GM23338 (cell line): ENCODE data around the gene FCHSD2. TPM values are rescaled to one million over a fixed set of nuclear protein-coding genes. Genes with fewer than 3 reads are reported as not detected.
A peak's percentile ranks its signal among the peaks of the same experiment; 100 is the strongest.

ENCODE experiments used
- ATAC-seq: fragments of 200-7000 bp; cut with Tn5 transposase; 3 replicates; pipeline ENCODE4 v1.9.1; 2020
- DNase-seq: peaks from one replicate; pipeline ENCODE4 v3.0.0-alpha.2; 2015; ENCODE audit warnings: low spot score
- H2AFZ ChIP-seq: fragments of 200-600 bp; sonication (generic); 2 replicates; pipeline ENCODE4 v1.8.0; 2016; ENCODE audit warnings: antibody characterized with exemption, mild to moderate bottlenecking, moderate library complexity
- H3F3A ChIP-seq: fragments of 200-600 bp; sonication (generic); replicated peaks from 2 replicates; pipeline ENCODE4 v1.8.0; 2017; ENCODE audit warnings: antibody characterized with exemption, mixed run types, low read depth
- H3K27ac ChIP-seq: fragments of 200-600 bp; sonication (generic); 2 replicates; pipeline ENCODE4 v1.6.1; 2016; ENCODE audit warnings: low read depth
- H3K27me3 ChIP-seq: fragments of 200-600 bp; sonication (generic); 2 replicates; pipeline ENCODE4 v1.8.0; 2016; ENCODE audit warnings: mild to moderate bottlenecking, mixed run types, moderate library complexity; ENCODE audit not compliant: insufficient read depth
- H3K36me3 ChIP-seq: fragments of 200-600 bp; sonication (generic); 2 replicates; pipeline ENCODE4 v1.8.0; 2016; ENCODE audit warnings: mild to moderate bottlenecking; ENCODE audit not compliant: insufficient read depth
- H3K4me1 ChIP-seq: fragments of 200-600 bp; sonication (generic); 2 replicates; pipeline ENCODE4 v1.8.0; 2016; ENCODE audit warnings: mild to moderate bottlenecking, moderate library complexity; ENCODE audit not compliant: insufficient read depth
- H3K4me2 ChIP-seq: fragments of 200-600 bp; sonication (generic); 2 replicates; pipeline ENCODE4 v1.7.1; 2017; ENCODE audit warnings: mixed run types
- H3K4me3 ChIP-seq: fragments of 200-600 bp; sonication (generic); 2 replicates; pipeline ENCODE4 v1.6.1; 2016; ENCODE audit warnings: mixed run types
- H3K79me2 ChIP-seq: fragments of 200-600 bp; sonication (generic); replicated peaks from 2 replicates; pipeline ENCODE4 v1.8.0; 2017; ENCODE audit warnings: mild to moderate bottlenecking; ENCODE audit not compliant: insufficient read depth
- H3K9me2 ChIP-seq: fragments of 200-600 bp; sonication (generic); 2 replicates; pipeline ENCODE4 v1.8.0; 2017; ENCODE audit not compliant: insufficient read depth
- H4K20me1 ChIP-seq: fragments of 200-600 bp; sonication (generic); replicated peaks from 2 replicates; pipeline ENCODE4 v1.8.0; 2017; ENCODE audit warnings: mild to moderate bottlenecking; ENCODE audit not compliant: insufficient read depth
- H3K27ac Mint-ChIP-seq: 2 replicates; pipeline ENCODE4 v1.8.0; 2020; ENCODE audit warnings: inconsistent platforms, mild to moderate bottlenecking, moderate library complexity, mixed read lengths
- H3K27me3 Mint-ChIP-seq: 3 replicates; pipeline ENCODE4 v1.8.0; 2022; ENCODE audit warnings: low read depth, mild to moderate bottlenecking, moderate library complexity, mixed read lengths, inconsistent platforms; ENCODE audit not compliant: insufficient read depth, poor library complexity
- H3K36me3 Mint-ChIP-seq: 3 replicates; pipeline ENCODE4 v1.8.0; 2021; ENCODE audit warnings: low read depth, mild to moderate bottlenecking, inconsistent platforms, moderate library complexity, mixed read lengths
- H3K4me1 Mint-ChIP-seq: 3 replicates; pipeline ENCODE4 v1.8.0; 2020; ENCODE audit warnings: mild to moderate bottlenecking, inconsistent platforms, mixed read lengths
- H3K4me3 Mint-ChIP-seq: 3 replicates; pipeline ENCODE4 v1.8.0; 2021; ENCODE audit warnings: moderate library complexity, mild to moderate bottlenecking, inconsistent platforms, mixed read lengths
- H3K9me3 Mint-ChIP-seq: 3 replicates; pipeline ENCODE4 v1.8.0; 2020; ENCODE audit warnings: moderate library complexity, mild to moderate bottlenecking, inconsistent platforms, mixed read lengths
- CREB1 ChIP-seq: fragments of 250-450 bp; sonication (Bioruptor Pico); IDR thresholded peaks from 2 replicates; pipeline ENCODE4 v1.5.0; 2020; ENCODE audit warnings: low read depth, mild to moderate bottlenecking, moderate library complexity
- EZH2 ChIP-seq: fragments of 200-600 bp; sonication (generic); IDR thresholded peaks from one replicate; pipeline ENCODE4 v1.8.0; 2017; ENCODE audit warnings: antibody characterized with exemption, mild to moderate bottlenecking, low read depth; ENCODE audit not compliant: unreplicated experiment
- EZH2phosphoT487 ChIP-seq: fragments of 200-600 bp; sonication (generic); IDR thresholded peaks from one replicate; pipeline ENCODE4 v1.8.1; 2018; ENCODE audit warnings: antibody characterized with exemption; ENCODE audit not compliant: unreplicated experiment
- JUNB ChIP-seq: IDR thresholded peaks from one replicate; pipeline ENCODE4 v1.6.1; 2016; ENCODE audit warnings: antibody characterized with exemption; ENCODE audit not compliant: unreplicated experiment
- POLR2AphosphoS5 ChIP-seq: IDR thresholded peaks from 2 replicates; pipeline ENCODE4 v1.6.1; 2016; ENCODE audit warnings: antibody characterized with exemption, low read depth
- ZNF331 ChIP-seq: fragments of 250-450 bp; sonication (Bioruptor Pico); IDR thresholded peaks from 2 replicates; pipeline ENCODE4 v1.5.0; 2020; ENCODE audit warnings: low read depth, mild to moderate bottlenecking, moderate library complexity
- polyA plus RNA-seq: library from polyadenylated mRNA; unstranded; fragments of >200 nt; fragmentation: Nextera tagmentation; extraction: Ambion mirVana; gene quantifications from 2 replicates; pipeline ENCODE4 v1.2.1, GENCODE V29; 2016
- total RNA-seq: library from RNA; depleted of rRNA; stranded (reverse); fragments of >200 nt; shearing (Covaris generic); gene quantifications from 2 replicates; pipeline ENCODE4 v1.2.3, GENCODE V29; 2014
- TF ChIP-seq, protein P1 (sequence below): IDR thresholded peaks from one replicate; pipeline ENCODE4 v1.6.1; 2018; ENCODE audit warnings: antibody characterized with exemption; ENCODE audit not compliant: unreplicated experiment
- TF ChIP-seq, protein P2 (sequence below): IDR thresholded peaks from 2 replicates; pipeline ENCODE4 v1.6.1; 2016; ENCODE audit warnings: antibody characterized with exemption
- TF ChIP-seq, protein P3 (sequence below): fragments of 250-450 bp; sonication (Bioruptor Pico); IDR thresholded peaks from 2 replicates; pipeline ENCODE4 v1.5.0; 2020; ENCODE audit warnings: mild to moderate bottlenecking, moderate library complexity

The FCHSD2 gene
- total and polyA plus RNA-seq, 2 experiments from 2014 or later, result 3.6 to 5.2 TPM

DNA sequence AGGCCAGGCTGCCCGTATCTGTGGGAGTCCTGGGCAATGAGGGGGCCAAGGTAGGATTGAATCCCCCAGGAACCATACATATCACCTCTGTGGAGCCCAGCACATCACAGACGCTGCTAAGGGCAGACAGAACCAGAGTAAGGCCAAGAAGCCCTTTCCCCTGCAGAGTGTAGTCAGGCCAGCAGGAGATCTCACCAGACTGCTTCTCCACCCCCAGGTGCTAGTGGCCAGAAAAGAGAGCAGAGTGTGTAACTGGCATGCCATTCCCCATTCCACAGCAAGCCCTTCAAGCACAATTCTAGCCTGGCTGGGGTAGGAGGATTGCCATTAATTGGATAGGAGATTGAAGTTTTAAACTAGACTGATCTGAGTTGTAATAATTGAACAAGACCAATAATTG, 28.0 kb upstream of the FCHSD2 start (continued):
- TF ChIP-seq, protein P1, sequence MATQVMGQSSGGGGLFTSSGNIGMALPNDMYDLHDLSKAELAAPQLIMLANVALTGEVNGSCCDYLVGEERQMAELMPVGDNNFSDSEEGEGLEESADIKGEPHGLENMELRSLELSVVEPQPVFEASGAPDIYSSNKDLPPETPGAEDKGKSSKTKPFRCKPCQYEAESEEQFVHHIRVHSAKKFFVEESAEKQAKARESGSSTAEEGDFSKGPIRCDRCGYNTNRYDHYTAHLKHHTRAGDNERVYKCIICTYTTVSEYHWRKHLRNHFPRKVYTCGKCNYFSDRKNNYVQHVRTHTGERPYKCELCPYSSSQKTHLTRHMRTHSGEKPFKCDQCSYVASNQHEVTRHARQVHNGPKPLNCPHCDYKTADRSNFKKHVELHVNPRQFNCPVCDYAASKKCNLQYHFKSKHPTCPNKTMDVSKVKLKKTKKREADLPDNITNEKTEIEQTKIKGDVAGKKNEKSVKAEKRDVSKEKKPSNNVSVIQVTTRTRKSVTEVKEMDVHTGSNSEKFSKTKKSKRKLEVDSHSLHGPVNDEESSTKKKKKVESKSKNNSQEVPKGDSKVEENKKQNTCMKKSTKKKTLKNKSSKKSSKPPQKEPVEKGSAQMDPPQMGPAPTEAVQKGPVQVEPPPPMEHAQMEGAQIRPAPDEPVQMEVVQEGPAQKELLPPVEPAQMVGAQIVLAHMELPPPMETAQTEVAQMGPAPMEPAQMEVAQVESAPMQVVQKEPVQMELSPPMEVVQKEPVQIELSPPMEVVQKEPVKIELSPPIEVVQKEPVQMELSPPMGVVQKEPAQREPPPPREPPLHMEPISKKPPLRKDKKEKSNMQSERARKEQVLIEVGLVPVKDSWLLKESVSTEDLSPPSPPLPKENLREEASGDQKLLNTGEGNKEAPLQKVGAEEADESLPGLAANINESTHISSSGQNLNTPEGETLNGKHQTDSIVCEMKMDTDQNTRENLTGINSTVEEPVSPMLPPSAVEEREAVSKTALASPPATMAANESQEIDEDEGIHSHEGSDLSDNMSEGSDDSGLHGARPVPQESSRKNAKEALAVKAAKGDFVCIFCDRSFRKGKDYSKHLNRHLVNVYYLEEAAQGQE, result no peak
- TF ChIP-seq ZNF331 (no peak), CREB1 (CRISPR knock-in tag) (no peak), POLR2AphosphoS5 (no peak), EZH2phosphoT487 (no peak), EZH2 (no peak)
- TF ChIP-seq, protein P2, sequence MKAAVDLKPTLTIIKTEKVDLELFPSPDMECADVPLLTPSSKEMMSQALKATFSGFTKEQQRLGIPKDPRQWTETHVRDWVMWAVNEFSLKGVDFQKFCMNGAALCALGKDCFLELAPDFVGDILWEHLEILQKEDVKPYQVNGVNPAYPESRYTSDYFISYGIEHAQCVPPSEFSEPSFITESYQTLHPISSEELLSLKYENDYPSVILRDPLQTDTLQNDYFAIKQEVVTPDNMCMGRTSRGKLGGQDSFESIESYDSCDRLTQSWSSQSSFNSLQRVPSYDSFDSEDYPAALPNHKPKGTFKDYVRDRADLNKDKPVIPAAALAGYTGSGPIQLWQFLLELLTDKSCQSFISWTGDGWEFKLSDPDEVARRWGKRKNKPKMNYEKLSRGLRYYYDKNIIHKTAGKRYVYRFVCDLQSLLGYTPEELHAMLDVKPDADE, result no peak

DNA sequence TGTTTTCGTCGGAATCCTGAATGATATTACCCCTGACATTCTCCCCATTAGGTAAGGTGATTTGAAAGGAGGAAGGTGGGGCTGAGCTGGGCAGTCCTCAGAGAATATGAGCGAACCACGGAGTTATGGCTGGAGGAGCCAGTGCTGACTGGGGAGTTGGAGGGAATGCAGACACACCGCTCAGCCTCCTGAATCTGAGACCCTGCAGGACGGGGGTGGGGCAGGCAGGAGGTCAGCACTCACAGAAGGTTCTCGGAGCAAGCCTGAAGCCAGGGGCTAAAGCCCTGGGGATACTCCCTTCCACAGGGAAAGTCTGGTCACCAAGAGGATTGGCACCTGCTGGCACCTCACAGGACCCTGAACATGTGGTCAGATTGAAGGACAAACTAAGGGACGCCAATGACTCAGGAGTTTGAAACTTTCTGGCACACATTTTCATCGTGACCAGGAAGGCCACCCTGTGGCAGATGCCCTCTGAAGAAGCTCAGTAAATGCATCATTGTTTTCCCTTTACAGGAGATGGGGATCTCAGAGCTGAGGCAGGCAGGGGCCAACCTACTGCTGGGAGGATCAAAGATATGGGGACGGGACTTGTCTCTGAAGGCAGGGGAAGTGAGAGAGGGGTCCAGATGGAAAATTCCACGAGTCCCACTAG, 26.9 kb upstream of the FCHSD2 start:
- no peaks in the 10 kb centered on the region for H4K20me1 ChIP-seq
- no peaks in the 10 kb centered on the region for H3K36me3 ChIP-seq
- no peak overlapping the region for H3K4me3 ChIP-seq
- H3K4me2 ChIP-seq, result no peak overlapping the region
- no peak overlapping the region for H3K4me3 Mint-ChIP-seq
- no peaks in the 10 kb centered on the region for H3K9me3 Mint-ChIP-seq
- no peaks in the 10 kb centered on the region for H3F3A ChIP-seq
- peaks cover 19% of the 10 kb centered on the region for H3K4me1 Mint-ChIP-seq
- H3K79me2 ChIP-seq, result no peaks in the 10 kb centered on the region
- no peak overlapping the region for H3K27ac Mint-ChIP-seq
- H3K27me3 Mint-ChIP-seq, result peaks cover 6% of the 10 kb centered on the region
- H3K4me1 ChIP-seq, result no peaks in the 10 kb centered on the region
- H3K36me3 Mint-ChIP-seq, result no peaks in the 10 kb centered on the region
- no peaks in the 10 kb centered on the region for H3K27me3 ChIP-seq
- ATAC-seq, result peak; percentile 66
- H3K9me2 ChIP-seq, result 0 out of 2 replicates have a peak, but pooled peaks cover 8% of the 10 kb centered on the region
- H2AFZ ChIP-seq, result peak overlapping the region; percentile 83
- DNase-seq, result no peak
- H3K27ac ChIP-seq, result no peak overlapping the region
- TF ChIP-seq, protein P3, sequence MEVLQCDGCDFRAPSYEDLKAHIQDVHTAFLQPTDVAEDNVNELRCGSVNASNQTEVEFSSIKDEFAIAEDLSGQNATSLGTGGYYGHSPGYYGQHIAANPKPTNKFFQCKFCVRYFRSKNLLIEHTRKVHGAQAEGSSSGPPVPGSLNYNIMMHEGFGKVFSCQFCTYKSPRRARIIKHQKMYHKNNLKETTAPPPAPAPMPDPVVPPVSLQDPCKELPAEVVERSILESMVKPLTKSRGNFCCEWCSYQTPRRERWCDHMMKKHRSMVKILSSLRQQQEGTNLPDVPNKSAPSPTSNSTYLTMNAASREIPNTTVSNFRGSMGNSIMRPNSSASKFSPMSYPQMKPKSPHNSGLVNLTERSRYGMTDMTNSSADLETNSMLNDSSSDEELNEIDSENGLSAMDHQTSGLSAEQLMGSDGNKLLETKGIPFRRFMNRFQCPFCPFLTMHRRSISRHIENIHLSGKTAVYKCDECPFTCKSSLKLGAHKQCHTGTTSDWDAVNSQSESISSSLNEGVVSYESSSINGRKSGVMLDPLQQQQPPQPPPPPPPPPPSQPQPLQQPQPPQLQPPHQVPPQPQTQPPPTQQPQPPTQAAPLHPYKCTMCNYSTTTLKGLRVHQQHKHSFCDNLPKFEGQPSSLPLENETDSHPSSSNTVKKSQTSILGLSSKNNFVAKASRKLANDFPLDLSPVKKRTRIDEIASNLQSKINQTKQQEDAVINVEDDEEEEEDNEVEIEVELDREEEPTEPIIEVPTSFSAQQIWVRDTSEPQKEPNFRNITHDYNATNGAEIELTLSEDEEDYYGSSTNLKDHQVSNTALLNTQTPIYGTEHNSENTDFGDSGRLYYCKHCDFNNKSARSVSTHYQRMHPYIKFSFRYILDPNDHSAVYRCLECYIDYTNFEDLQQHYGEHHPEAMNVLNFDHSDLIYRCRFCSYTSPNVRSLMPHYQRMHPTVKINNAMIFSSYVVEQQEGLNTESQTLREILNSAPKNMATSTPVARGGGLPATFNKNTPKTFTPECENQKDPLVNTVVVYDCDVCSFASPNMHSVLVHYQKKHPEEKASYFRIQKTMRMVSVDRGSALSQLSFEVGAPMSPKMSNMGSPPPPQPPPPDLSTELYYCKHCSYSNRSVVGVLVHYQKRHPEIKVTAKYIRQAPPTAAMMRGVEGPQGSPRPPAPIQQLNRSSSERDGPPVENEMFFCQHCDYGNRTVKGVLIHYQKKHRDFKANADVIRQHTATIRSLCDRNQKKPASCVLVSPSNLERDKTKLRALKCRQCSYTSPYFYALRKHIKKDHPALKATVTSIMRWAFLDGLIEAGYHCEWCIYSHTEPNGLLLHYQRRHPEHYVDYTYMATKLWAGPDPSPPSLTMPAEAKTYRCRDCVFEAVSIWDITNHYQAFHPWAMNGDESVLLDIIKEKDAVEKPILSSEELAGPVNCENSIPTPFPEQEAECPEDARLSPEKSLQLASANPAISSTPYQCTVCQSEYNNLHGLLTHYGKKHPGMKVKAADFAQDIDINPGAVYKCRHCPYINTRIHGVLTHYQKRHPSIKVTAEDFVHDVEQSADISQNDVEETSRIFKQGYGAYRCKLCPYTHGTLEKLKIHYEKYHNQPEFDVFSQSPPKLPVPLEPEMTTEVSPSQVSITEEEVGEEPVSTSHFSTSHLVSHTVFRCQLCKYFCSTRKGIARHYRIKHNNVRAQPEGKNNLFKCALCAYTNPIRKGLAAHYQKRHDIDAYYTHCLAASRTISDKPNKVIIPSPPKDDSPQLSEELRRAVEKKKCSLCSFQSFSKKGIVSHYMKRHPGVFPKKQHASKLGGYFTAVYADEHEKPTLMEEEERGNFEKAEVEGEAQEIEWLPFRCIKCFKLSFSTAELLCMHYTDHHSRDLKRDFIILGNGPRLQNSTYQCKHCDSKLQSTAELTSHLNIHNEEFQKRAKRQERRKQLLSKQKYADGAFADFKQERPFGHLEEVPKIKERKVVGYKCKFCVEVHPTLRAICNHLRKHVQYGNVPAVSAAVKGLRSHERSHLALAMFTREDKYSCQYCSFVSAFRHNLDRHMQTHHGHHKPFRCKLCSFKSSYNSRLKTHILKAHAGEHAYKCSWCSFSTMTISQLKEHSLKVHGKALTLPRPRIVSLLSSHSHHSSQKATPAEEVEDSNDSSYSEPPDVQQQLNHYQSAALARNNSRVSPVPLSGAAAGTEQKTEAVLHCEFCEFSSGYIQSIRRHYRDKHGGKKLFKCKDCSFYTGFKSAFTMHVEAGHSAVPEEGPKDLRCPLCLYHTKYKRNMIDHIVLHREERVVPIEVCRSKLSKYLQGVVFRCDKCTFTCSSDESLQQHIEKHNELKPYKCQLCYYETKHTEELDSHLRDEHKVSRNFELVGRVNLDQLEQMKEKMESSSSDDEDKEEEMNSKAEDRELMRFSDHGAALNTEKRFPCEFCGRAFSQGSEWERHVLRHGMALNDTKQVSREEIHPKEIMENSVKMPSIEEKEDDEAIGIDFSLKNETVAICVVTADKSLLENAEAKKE (CRISPR knock-in tag), result no peak
- TF ChIP-seq POLR2AphosphoS5, result no peak
- TF ChIP-seq, protein P1, result no peak
- TF ChIP-seq JUNB, result no peak
- TF ChIP-seq EZH2, result no peak
- no peak for TF ChIP-seq CREB1 (CRISPR knock-in tag)
